Vagina (tissue), 2 donors: Measurements from ENCODE around the gene ARID5A.
"Not testable (repeated sequence)": the region's sequence is repeated elsewhere in the genome, so short reads cannot be mapped to it uniquely, and the experiment has no call there.

Source experiments
- CTCF ChIP-seq, 3 experiments: fragments of 450-650 bp in 2 of 3; fragments of 200-600 bp in 1 of 3; sonication (generic) in 1 of 3; IDR thresholded peaks; one replicate each; pipeline ENCODE4 v1.5.1; 2017 to 2019; ENCODE audit warnings: antibody characterized with exemption in 3 of 3, mild to moderate bottlenecking in 2 of 3, moderate library complexity in 2 of 3
- POLR2A ChIP-seq, 2 donors: fragments of 450-650 bp; IDR thresholded peaks; one replicate each; pipeline ENCODE4 v1.6.1; 2017; ENCODE audit warnings: antibody characterized with exemption in 2 of 2, mild to moderate bottlenecking in 2 of 2, moderate library complexity in 2 of 2
- POLR2AphosphoS5 ChIP-seq, 2 donors: sonication (generic); formaldehyde crosslinking; IDR thresholded peaks; one replicate each; pipeline ENCODE4 v1.9.0; 2017; ENCODE audit warnings: antibody characterized with exemption in 2 of 2, mild to moderate bottlenecking in 2 of 2, low read depth in 1 of 2; ENCODE audit not compliant: insufficient read depth in 1 of 2

GRCh38 chr2:96557421-96557820 lies 20.9 kb downstream of the ARID5A start:
- not testable (repeated sequence) for TF ChIP-seq CTCF (IDR thresholded peaks at IDR 0.05); POLR2AphosphoS5 (IDR thresholded peaks at IDR 0.05; ENCODE audit: insufficient read depth in 1 of 2, low read depth in 1 of 2); POLR2A (IDR thresholded peaks at IDR 0.05)
